Endothelial cell (in vitro differentiated cells): Measurements from ENCODE around the gene TWF2. TPM values are rescaled to one million over a fixed set of nuclear protein-coding genes. Genes with fewer than 3 reads are reported as not detected.

ENCODE experiments used
- DNase-seq: peaks from one replicate; pipeline ENCODE4 v3.0.0; 2021; ENCODE audit warnings: low spot score
- H3K27ac Mint-ChIP-seq: one replicate; pipeline ENCODE4 v1.8.0; 2021; ENCODE audit warnings: mixed read lengths, inconsistent platforms; ENCODE audit not compliant: unreplicated experiment
- H3K27me3 Mint-ChIP-seq: one replicate; pipeline ENCODE4 v1.8.0; 2021; ENCODE audit warnings: mild to moderate bottlenecking, moderate library complexity, mixed read lengths, inconsistent platforms; ENCODE audit not compliant: unreplicated experiment
- H3K36me3 Mint-ChIP-seq: one replicate; pipeline ENCODE4 v1.8.0; 2021; ENCODE audit warnings: mild to moderate bottlenecking, low read depth, mixed read lengths, inconsistent platforms; ENCODE audit not compliant: unreplicated experiment
- H3K4me1 Mint-ChIP-seq: one replicate; pipeline ENCODE4 v1.8.0; 2021; ENCODE audit warnings: mild to moderate bottlenecking, mixed read lengths, inconsistent platforms; ENCODE audit not compliant: unreplicated experiment
- H3K4me3 Mint-ChIP-seq: one replicate; pipeline ENCODE4 v1.8.0; 2021; ENCODE audit warnings: mild to moderate bottlenecking, mixed read lengths, inconsistent platforms; ENCODE audit not compliant: unreplicated experiment
- H3K9me3 Mint-ChIP-seq: one replicate; pipeline ENCODE4 v1.8.0; 2021; ENCODE audit warnings: mixed read lengths, inconsistent platforms; ENCODE audit not compliant: unreplicated experiment
- CTCF ChIP-seq: fragments of 200-600 bp; sonication (generic); IDR thresholded peaks from one replicate; pipeline ENCODE4 v1.5.0; 2021; ENCODE audit warnings: antibody characterized with exemption; ENCODE audit not compliant: unreplicated experiment
- total RNA-seq: library from RNA; stranded (reverse); fragmentation: NEBNext Ultra II Directional; extraction: Animal tissue kit (Norgen Biotek cat#: 25700); gene quantifications from one replicate; pipeline ENCODE4 v1.2.1, GENCODE V29; 2021; ENCODE audit not compliant: unreplicated experiment

Gene TWF2
- total RNA-seq, 1 donor from 2014 or later, result 85.3 TPM

DNA sequence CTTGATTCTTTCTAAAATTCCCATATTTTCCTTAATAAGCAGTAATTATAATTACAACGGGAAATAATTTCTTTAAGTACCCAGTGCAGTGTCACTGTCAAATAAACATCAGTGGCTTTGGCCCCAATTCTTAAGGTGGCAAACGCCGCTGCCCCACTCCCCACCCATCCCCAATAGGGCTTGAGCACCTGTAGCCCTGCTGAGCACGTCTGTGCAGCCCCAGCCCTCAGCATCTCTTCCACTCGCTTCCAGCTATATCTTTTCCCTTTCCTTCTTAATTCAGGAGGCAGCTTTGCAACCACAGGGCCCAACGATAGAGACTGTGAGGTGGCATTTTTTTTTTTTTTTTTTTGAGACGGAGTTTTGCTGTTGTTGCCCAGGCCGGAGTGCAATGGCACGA, 15.7 kb upstream of the TWF2 start:
- H3K36me3 Mint-ChIP-seq, result peaks cover 43% of the 10 kb centered on the region
- no peak for DNase-seq
- peaks cover 2% of the 10 kb centered on the region for H3K27me3 Mint-ChIP-seq

GRCh38 chr3:52253314-52254304, 14.7 kb upstream of the TWF2 start:
- DNase-seq, result no peak
- peak overlapping the region; percentile 84 for H3K27ac Mint-ChIP-seq
- TF ChIP-seq CTCF, result no peak
- no peaks in the 10 kb centered on the region for H3K9me3 Mint-ChIP-seq
- peaks cover 43% of the 10 kb centered on the region for H3K36me3 Mint-ChIP-seq
- peaks cover 12% of the 10 kb centered on the region for H3K4me1 Mint-ChIP-seq
- H3K4me3 Mint-ChIP-seq, result peak overlapping the region; percentile 65
- H3K27me3 Mint-ChIP-seq, result peaks cover 3% of the 10 kb centered on the region

More for the DNA sequence above, 15.7 kb upstream of the TWF2 start:
- Mint-ChIP-seq H3K27ac (no peak overlapping the region), H3K4me1 (peaks cover 12% of the 10 kb centered on the region), H3K9me3 (no peaks in the 10 kb centered on the region), H3K4me3 (no peak overlapping the region)
- no peak for TF ChIP-seq CTCF

DNA sequence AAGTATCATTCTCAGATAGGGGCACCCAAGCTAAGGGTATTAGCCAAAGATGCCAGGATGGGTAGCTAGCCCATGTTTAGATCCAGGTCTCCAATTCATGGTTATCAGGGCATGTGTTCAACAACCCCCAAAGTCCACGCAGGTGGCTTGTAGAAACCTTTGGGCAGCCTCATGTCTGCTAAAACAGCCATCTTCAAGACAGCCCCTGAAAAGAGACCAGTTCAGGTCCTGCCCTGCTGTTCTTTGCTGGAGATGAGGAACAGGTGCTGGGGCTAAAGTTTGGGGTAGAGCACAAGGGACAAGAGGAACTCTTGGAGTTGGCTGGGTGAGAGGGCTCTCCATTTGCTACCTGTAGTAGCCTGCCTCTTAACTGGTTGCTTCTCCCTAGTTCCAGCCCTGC, 11.2 kb upstream of the TWF2 start:
- Mint-ChIP-seq H3K4me1 (peaks cover 19% of the 10 kb centered on the region), H3K4me3 (no peak overlapping the region), H3K9me3 (no peaks in the 10 kb centered on the region), H3K36me3 (peaks cover 26% of the 10 kb centered on the region), H3K27ac (no peak overlapping the region), H3K27me3 (peaks cover 9% of the 10 kb centered on the region)
- TF ChIP-seq CTCF, result no peak
- no peak for DNase-seq

GRCh38 chr3:52249683-52250082, 10.7 kb upstream of the TWF2 start:
- H3K36me3 Mint-ChIP-seq, result peaks cover 25% of the 10 kb centered on the region
- no peak for DNase-seq
- H3K9me3 Mint-ChIP-seq, result no peaks in the 10 kb centered on the region
- no peak overlapping the region for H3K27ac Mint-ChIP-seq
- no peak overlapping the region for H3K4me3 Mint-ChIP-seq
- H3K27me3 Mint-ChIP-seq, result peaks cover 9% of the 10 kb centered on the region
- peaks cover 24% of the 10 kb centered on the region for H3K4me1 Mint-ChIP-seq
- TF ChIP-seq CTCF, result no peak
